GM21526 (cell line): ENCODE data around the gene MICALL2.

ENCODE experiments used
- ATAC-seq: cut with Tn5 transposase; IDR thresholded peaks from one replicate; pipeline ENCODE4 v1.9.1; 2021; ENCODE audit warnings: moderate library complexity; ENCODE audit not compliant: unreplicated experiment, low FRiP score

Gene MICALL2

GRCh38 chr7:1421020-1421790 is 38.1 kb downstream of the MICALL2 start:
- no peak for ATAC-seq

- ATAC-seq: no peak
These were observed 39.6 kb downstream of the MICALL2 start for GRCh38 chr7:1419688-1420087.

GRCh38 chr7:1419310-1419634 is 40.0 kb downstream of the MICALL2 start:
- no peak for ATAC-seq

- ATAC-seq: no peak
These were observed 40.6 kb downstream of the MICALL2 start for GRCh38 chr7:1418505-1419309.

GRCh38 chr7:1415389-1415990 is 43.8 kb downstream of the MICALL2 start:
- ATAC-seq: no peak

- no peak for ATAC-seq
These were observed 45.2 kb downstream of the MICALL2 start for GRCh38 chr7:1413936-1414639.

GRCh38 chr7:1412322-1413261 is 46.7 kb downstream of the MICALL2 start:
- ATAC-seq: peak; percentile 72

GRCh38 chr7:1411414-1411813 is 47.9 kb downstream of the MICALL2 start:
- no peak for ATAC-seq

GRCh38 chr7:1410992-1411391 is 48.3 kb downstream of the MICALL2 start:
- no peak for ATAC-seq

GRCh38 chr7:1409555-1409954 is 49.7 kb downstream of the MICALL2 start:
- no peak for ATAC-seq

- no peak for ATAC-seq
These were observed 50.8 kb downstream of the MICALL2 start for GRCh38 chr7:1408466-1408865.

GRCh38 chr7:1407892-1408291 is 51.4 kb downstream of the MICALL2 start:
- ATAC-seq: no peak

GRCh38 chr7:1404898-1405548 is 54.2 kb downstream of the MICALL2 start:
- no peak for ATAC-seq

GRCh38 chr7:1404460-1404809 is 54.8 kb downstream of the MICALL2 start:
- ATAC-seq: no peak

- no peak for ATAC-seq
These were observed 55.4 kb downstream of the MICALL2 start for GRCh38 chr7:1403638-1404459.

GRCh38 chr7:1402791-1403637 is 56.3 kb downstream of the MICALL2 start:
- no peak for ATAC-seq

GRCh38 chr7:1402110-1402790 is 57.0 kb downstream of the MICALL2 start:
- no peak for ATAC-seq
